Measurements from ENCODE around the gene KIF5C. TPM values are rescaled to one million over a fixed set of nuclear protein-coding genes. Genes with fewer than 3 reads are reported as not detected.

The KIF5C gene
- total and polyA plus RNA-seq, 2 experiments from 2014 or later: 45.0 to 49.1 TPM

- H3K79me2 ChIP-seq (replicated peaks; ENCODE audit: insufficient read depth): no peaks in the 10 kb centered on the region
- Mint-ChIP-seq H3K9me3 (peaks cover 5% of the 10 kb centered on the region), H3K27me3 (ENCODE audit: insufficient read depth, low read depth, poor library complexity) (peaks cover 4% of the 10 kb centered on the region), H3K27ac (no peak overlapping the region), H3K4me1 (peaks cover 11% of the 10 kb centered on the region), H3K4me3 (no peak overlapping the region), H3K36me3 (ENCODE audit: low read depth) (no peaks in the 10 kb centered on the region; the same call in 2 of the 3 replicates)
- TF ChIP-seq STAT1 (IDR thresholded peaks at IDR 0.05; ENCODE audit: unreplicated experiment): no peak
- no peak for TF ChIP-seq EZH2 (IDR thresholded peaks at IDR 0.05; ENCODE audit: low read depth, unreplicated experiment)
- TF ChIP-seq, protein P1, sequence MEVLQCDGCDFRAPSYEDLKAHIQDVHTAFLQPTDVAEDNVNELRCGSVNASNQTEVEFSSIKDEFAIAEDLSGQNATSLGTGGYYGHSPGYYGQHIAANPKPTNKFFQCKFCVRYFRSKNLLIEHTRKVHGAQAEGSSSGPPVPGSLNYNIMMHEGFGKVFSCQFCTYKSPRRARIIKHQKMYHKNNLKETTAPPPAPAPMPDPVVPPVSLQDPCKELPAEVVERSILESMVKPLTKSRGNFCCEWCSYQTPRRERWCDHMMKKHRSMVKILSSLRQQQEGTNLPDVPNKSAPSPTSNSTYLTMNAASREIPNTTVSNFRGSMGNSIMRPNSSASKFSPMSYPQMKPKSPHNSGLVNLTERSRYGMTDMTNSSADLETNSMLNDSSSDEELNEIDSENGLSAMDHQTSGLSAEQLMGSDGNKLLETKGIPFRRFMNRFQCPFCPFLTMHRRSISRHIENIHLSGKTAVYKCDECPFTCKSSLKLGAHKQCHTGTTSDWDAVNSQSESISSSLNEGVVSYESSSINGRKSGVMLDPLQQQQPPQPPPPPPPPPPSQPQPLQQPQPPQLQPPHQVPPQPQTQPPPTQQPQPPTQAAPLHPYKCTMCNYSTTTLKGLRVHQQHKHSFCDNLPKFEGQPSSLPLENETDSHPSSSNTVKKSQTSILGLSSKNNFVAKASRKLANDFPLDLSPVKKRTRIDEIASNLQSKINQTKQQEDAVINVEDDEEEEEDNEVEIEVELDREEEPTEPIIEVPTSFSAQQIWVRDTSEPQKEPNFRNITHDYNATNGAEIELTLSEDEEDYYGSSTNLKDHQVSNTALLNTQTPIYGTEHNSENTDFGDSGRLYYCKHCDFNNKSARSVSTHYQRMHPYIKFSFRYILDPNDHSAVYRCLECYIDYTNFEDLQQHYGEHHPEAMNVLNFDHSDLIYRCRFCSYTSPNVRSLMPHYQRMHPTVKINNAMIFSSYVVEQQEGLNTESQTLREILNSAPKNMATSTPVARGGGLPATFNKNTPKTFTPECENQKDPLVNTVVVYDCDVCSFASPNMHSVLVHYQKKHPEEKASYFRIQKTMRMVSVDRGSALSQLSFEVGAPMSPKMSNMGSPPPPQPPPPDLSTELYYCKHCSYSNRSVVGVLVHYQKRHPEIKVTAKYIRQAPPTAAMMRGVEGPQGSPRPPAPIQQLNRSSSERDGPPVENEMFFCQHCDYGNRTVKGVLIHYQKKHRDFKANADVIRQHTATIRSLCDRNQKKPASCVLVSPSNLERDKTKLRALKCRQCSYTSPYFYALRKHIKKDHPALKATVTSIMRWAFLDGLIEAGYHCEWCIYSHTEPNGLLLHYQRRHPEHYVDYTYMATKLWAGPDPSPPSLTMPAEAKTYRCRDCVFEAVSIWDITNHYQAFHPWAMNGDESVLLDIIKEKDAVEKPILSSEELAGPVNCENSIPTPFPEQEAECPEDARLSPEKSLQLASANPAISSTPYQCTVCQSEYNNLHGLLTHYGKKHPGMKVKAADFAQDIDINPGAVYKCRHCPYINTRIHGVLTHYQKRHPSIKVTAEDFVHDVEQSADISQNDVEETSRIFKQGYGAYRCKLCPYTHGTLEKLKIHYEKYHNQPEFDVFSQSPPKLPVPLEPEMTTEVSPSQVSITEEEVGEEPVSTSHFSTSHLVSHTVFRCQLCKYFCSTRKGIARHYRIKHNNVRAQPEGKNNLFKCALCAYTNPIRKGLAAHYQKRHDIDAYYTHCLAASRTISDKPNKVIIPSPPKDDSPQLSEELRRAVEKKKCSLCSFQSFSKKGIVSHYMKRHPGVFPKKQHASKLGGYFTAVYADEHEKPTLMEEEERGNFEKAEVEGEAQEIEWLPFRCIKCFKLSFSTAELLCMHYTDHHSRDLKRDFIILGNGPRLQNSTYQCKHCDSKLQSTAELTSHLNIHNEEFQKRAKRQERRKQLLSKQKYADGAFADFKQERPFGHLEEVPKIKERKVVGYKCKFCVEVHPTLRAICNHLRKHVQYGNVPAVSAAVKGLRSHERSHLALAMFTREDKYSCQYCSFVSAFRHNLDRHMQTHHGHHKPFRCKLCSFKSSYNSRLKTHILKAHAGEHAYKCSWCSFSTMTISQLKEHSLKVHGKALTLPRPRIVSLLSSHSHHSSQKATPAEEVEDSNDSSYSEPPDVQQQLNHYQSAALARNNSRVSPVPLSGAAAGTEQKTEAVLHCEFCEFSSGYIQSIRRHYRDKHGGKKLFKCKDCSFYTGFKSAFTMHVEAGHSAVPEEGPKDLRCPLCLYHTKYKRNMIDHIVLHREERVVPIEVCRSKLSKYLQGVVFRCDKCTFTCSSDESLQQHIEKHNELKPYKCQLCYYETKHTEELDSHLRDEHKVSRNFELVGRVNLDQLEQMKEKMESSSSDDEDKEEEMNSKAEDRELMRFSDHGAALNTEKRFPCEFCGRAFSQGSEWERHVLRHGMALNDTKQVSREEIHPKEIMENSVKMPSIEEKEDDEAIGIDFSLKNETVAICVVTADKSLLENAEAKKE (CRISPR knock-in tag; IDR thresholded peaks at IDR 0.05): no peak
- no peak for TF ChIP-seq CREB1 (CRISPR knock-in tag; IDR thresholded peaks at IDR 0.05; ENCODE audit: low read depth)
- peaks cover 11% of the 10 kb centered on the region; the same call in 1 of the 2 replicates for H3K4me1 ChIP-seq (ENCODE audit: insufficient read depth)
- H3K4me2 ChIP-seq: no peak overlapping the region
- H3K27ac ChIP-seq (ENCODE audit: low read depth): no peak overlapping the region
- no peak overlapping the region for H3K4me3 ChIP-seq
- H2AFZ ChIP-seq: no peak overlapping the region
- H3K36me3 ChIP-seq (ENCODE audit: insufficient read depth): 0 out of 2 replicates have a peak, but pooled peaks cover 5% of the 10 kb centered on the region
- H4K20me1 ChIP-seq (replicated peaks; ENCODE audit: insufficient read depth): no peaks in the 10 kb centered on the region
- ATAC-seq (no peak), DNase-seq (ENCODE audit: low spot score) (no peak)
- peaks cover 19% of the 10 kb centered on the region; the same call in 1 of the 2 replicates for H3K9me2 ChIP-seq (ENCODE audit: insufficient read depth)
- no peaks in the 10 kb centered on the region for H3K27me3 ChIP-seq (ENCODE audit: insufficient read depth)
- H3F3A ChIP-seq (replicated peaks; ENCODE audit: low read depth): no peaks in the 10 kb centered on the region
These were observed 46.1 kb upstream of the KIF5C start for GRCh38 chr2:148828941-148829340.

- Histone ChIP-seq H3K4me1 (ENCODE audit: insufficient read depth) (peaks cover 11% of the 10 kb centered on the region; the same call in 1 of the 2 replicates), H3K36me3 (ENCODE audit: insufficient read depth) (0 out of 2 replicates have a peak, but pooled peaks cover 5% of the 10 kb centered on the region), H3K4me3 (no peak overlapping the region), H3K27ac (ENCODE audit: low read depth) (no peak overlapping the region), H4K20me1 (replicated peaks; ENCODE audit: insufficient read depth) (no peaks in the 10 kb centered on the region), H3K4me2 (no peak overlapping the region), H3K27me3 (ENCODE audit: insufficient read depth) (no peaks in the 10 kb centered on the region), H2AFZ (no peak overlapping the region), H3K9me2 (ENCODE audit: insufficient read depth) (peaks cover 19% of the 10 kb centered on the region; the same call in 1 of the 2 replicates), H3K79me2 (replicated peaks; ENCODE audit: insufficient read depth) (no peaks in the 10 kb centered on the region), H3F3A (replicated peaks; ENCODE audit: low read depth) (no peaks in the 10 kb centered on the region)
- ATAC-seq: peak; percentile 80
- Mint-ChIP-seq H3K36me3 (ENCODE audit: low read depth) (no peaks in the 10 kb centered on the region; the same call in 2 of the 3 replicates), H3K4me1 (peaks cover 11% of the 10 kb centered on the region), H3K27me3 (ENCODE audit: insufficient read depth, low read depth, poor library complexity) (peaks cover 4% of the 10 kb centered on the region), H3K27ac (no peak overlapping the region; the same call in 1 of the 2 replicates), H3K9me3 (peaks cover 5% of the 10 kb centered on the region), H3K4me3 (no peak overlapping the region)
- DNase-seq (ENCODE audit: low spot score): peak; percentile 50
- no peak for TF ChIP-seq ZNF331 (CRISPR knock-in tag; IDR thresholded peaks at IDR 0.05; ENCODE audit: low read depth)
- no peak for TF ChIP-seq ZNF114 (CRISPR knock-in tag; IDR thresholded peaks at IDR 0.05)
- TF ChIP-seq, protein P1 (CRISPR knock-in tag; IDR thresholded peaks at IDR 0.05): no peak
- TF ChIP-seq STAT1 (IDR thresholded peaks at IDR 0.05; ENCODE audit: unreplicated experiment): no peak
- no peak for TF ChIP-seq EZH2 (IDR thresholded peaks at IDR 0.05; ENCODE audit: low read depth, unreplicated experiment)
These were observed 45.4 kb upstream of the KIF5C start for GRCh38 chr2:148829618-148830017.

Measured in GM23338 (cell line).